Measurements from ENCODE around the gene B3GLCT.

- TF ChIP-seq, protein P1, sequence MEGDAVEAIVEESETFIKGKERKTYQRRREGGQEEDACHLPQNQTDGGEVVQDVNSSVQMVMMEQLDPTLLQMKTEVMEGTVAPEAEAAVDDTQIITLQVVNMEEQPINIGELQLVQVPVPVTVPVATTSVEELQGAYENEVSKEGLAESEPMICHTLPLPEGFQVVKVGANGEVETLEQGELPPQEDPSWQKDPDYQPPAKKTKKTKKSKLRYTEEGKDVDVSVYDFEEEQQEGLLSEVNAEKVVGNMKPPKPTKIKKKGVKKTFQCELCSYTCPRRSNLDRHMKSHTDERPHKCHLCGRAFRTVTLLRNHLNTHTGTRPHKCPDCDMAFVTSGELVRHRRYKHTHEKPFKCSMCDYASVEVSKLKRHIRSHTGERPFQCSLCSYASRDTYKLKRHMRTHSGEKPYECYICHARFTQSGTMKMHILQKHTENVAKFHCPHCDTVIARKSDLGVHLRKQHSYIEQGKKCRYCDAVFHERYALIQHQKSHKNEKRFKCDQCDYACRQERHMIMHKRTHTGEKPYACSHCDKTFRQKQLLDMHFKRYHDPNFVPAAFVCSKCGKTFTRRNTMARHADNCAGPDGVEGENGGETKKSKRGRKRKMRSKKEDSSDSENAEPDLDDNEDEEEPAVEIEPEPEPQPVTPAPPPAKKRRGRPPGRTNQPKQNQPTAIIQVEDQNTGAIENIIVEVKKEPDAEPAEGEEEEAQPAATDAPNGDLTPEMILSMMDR (IDR thresholded peaks at IDR 0.05; ENCODE audit: poor library complexity): no peak
- no peak for TF ChIP-seq EZH2phosphoT487 (IDR thresholded peaks at IDR 0.05; ENCODE audit: low read depth, severe bottlenecking, unreplicated experiment)
- TF ChIP-seq EZH2 (IDR thresholded peaks at IDR 0.05; ENCODE audit: borderline replicate concordance): no peak
These were observed 147.1 kb downstream of the B3GLCT start for GRCh38 chr13:31346891-31347290.

All from hepatocyte (in vitro differentiated cells).